BJ (cell line): ENCODE data around the gene FBXO38. TPM values are rescaled to one million over a fixed set of nuclear protein-coding genes. Genes with fewer than 3 reads are reported as not detected.

ENCODE experiments used
- CTCF ChIA-PET: fragments of 350-600 bp; formaldehyde crosslinking; extraction: SDS; loops from one replicate; lab custom pipeline; 2021; ENCODE audit warnings: antibody characterized with exemption, inconsistent platforms; lab: Yijun Ruan, JAX
- POLR2A ChIA-PET: fragments of 300-600 bp; sonication (Branson Sonifier 250); formaldehyde crosslinking; extraction: SDS; loops from one replicate; lab custom pipeline; 2021; ENCODE audit warnings: antibody characterized with exemption; lab: Charles Lee
- DNase-seq: peaks from one replicate; pipeline ENCODE4 v3.0.0-alpha.2; 2011; ENCODE audit warnings: low read depth
- H3K27me3 ChIP-seq: 2 replicates; pipeline ENCODE4 v1.6.0; 2011; ENCODE audit warnings: low read length; ENCODE audit not compliant: control insufficient read depth, insufficient read depth
- H3K36me3 ChIP-seq: 2 replicates; pipeline ENCODE4 v1.5.1; 2011; ENCODE audit warnings: low read length; ENCODE audit not compliant: control insufficient read depth, insufficient read depth
- H3K4me3 ChIP-seq: 2 replicates; pipeline ENCODE4 v1.5.1; 2011; ENCODE audit warnings: low read depth, mild to moderate bottlenecking, control low read depth, low read length
- CTCF ChIP-seq: IDR thresholded peaks from 2 replicates; pipeline ENCODE4 v1.5.1; 2011; ENCODE audit warnings: low read depth, mild to moderate bottlenecking, control low read depth, inconsistent platforms, low read length, moderate library complexity; ENCODE audit not compliant: insufficient read depth
- polyA plus RNA-seq: library from polyadenylated mRNA; depleted of rRNA; stranded (reverse); fragments of >200 nt; gene quantifications from 2 replicates; pipeline ENCODE4 v1.2.3, GENCODE V29; 2011

FBXO38 gene
- polyA plus RNA-seq, 1 experiment, result 19.3 TPM

DNA sequence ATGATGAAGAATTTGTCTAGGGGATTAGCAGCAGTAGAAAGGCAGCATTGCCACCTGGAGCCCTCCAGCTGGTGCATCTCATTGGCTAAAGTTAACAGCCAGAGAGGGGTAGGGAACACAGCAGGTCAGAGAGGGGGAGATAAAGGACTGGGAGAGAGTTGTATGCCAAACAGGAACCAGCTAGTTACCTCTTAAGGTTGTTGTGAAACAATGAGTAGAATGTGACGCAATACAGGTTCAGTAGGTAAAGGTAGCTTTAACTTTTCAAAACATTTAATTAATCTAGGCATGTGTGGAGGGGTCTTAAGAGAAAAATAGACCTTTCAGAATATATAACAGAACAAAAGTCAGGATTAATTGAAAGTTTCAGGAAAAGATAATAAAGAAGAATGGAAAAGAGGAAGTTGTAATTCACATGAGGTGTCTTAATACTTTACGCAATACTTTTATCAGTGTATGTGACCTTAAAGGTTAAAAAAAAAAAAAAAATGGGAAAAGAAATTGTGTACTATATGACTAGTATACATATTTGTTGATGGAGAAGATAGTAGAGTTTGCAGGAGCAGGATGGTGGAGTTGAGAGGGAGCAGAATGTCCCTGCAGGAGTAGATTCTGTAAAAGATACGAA is 14.3 kb downstream of the FBXO38 start:
- CTCF ChIA-PET, result interaction anchor here (1.1 kb wide), 1 partner anchor 20 kb away, joined by 4 read pairs; no protein-coding TSS in a partner anchor
- POLR2A ChIA-PET, result no interaction called here

DNA sequence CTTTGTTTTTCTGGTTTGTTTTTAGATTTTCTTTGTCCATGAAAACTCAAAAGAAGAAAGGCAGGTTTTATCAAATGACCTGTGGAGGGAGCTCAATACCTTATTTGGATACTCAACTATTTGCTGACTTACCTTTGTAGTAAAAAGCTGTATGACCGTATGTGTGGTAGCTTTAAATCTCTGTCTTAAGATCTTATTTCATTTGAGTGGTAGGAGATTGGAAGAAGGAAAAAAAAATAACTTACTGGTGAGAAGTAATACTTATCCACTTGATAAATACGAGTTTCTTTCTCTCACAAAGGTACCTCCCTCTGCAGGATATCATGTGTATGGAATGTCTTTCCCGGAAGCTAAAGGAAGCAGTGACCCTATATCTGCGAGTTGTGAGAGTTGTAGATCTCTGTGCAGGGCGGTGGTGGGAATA is 15.0 kb downstream of the FBXO38 start:
- ChIA-PET POLR2A (no interaction called here), CTCF (interaction anchor here (1.1 kb wide), 1 partner anchor 19 kb away, joined by 4 read pairs; no protein-coding TSS in a partner anchor)
- no peak for TF ChIP-seq CTCF
- H3K4me3 ChIP-seq, result no peak overlapping the region
- peaks cover 9% of the 10 kb centered on the region for H3K36me3 ChIP-seq
- no peak for DNase-seq
- no peaks in the 10 kb centered on the region for H3K27me3 ChIP-seq

More for the DNA sequence above, 14.3 kb downstream of the FBXO38 start:
- peaks cover 7% of the 10 kb centered on the region for H3K36me3 ChIP-seq
- H3K27me3 ChIP-seq, result no peaks in the 10 kb centered on the region
- no peak for TF ChIP-seq CTCF
- no peak overlapping the region for H3K4me3 ChIP-seq
- no peak for DNase-seq

GRCh38 chr5:148401604-148402003 is 17.8 kb downstream of the FBXO38 start:
- ChIA-PET CTCF (interaction anchor here (0.9 to 1.5 kb wide), 3 partner anchors 11 to 329 kb away, joined by 3 to 5 read pairs (median 3); no protein-coding TSS in a partner anchor), POLR2A (no interaction called here)
- TF ChIP-seq CTCF, result no peak
- no peak for DNase-seq
- no peak overlapping the region for H3K4me3 ChIP-seq
- H3K36me3 ChIP-seq, result peaks cover 7% of the 10 kb centered on the region
- no peaks in the 10 kb centered on the region for H3K27me3 ChIP-seq

DNA sequence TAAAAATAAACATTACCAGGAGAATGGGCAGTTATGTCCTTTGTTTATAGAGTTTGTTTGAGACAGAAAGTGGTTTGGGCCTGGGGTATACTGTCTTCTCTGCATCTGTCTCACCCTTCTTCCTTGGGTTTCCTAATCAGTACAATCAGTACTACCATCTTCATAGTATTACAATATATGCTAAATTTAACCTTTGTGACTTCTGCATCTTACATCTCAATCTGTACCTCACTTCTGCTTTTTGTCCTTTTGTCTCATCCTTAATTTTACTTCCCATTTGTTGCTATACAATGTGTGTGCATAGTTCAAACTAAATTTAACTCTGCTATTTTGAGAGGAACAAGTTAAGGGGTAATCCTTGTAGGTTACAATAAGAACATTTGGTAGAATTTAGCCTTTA is 19.6 kb downstream of the FBXO38 start:
- POLR2A ChIA-PET, result no interaction called here
- Histone ChIP-seq H3K4me3 (no peak overlapping the region), H3K36me3 (peaks cover 6% of the 10 kb centered on the region), H3K27me3 (no peaks in the 10 kb centered on the region)
- no peak for DNase-seq
- TF ChIP-seq CTCF, result no peak
- CTCF ChIA-PET, result no interaction called here

DNA sequence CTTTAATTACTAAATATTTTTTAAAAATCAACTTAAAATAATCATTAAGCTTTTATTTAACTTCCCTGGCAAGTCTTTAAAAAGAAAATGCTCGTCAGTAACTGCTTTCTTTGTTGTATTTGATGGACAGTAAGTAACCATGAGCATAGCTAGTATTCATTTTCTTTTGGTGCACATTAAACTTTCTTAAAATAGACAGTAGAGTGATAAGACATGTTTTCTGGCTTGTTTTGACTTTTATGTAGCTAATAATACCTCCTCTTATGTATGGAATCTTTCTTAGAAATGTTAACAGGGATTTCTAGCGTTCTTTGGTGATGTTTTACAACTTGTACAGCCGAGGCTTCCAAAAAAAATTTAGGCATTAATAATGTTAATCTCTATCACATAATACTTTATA is 22.6 kb downstream of the FBXO38 start:
- TF ChIP-seq CTCF, result no peak
- CTCF ChIA-PET, result no interaction called here
- POLR2A ChIA-PET, result no interaction called here
- no peak for DNase-seq
- Histone ChIP-seq H3K27me3 (no peaks in the 10 kb centered on the region), H3K4me3 (no peak overlapping the region), H3K36me3 (peaks cover 6% of the 10 kb centered on the region)
